ENCODE measurements around the gene SGPL1. TPM values are rescaled to one million over a fixed set of nuclear protein-coding genes. Genes with fewer than 3 reads are reported as not detected.

The SGPL1 gene
- total RNA-seq, 1 experiment from 2014 or later: 69.4 TPM

DNA sequence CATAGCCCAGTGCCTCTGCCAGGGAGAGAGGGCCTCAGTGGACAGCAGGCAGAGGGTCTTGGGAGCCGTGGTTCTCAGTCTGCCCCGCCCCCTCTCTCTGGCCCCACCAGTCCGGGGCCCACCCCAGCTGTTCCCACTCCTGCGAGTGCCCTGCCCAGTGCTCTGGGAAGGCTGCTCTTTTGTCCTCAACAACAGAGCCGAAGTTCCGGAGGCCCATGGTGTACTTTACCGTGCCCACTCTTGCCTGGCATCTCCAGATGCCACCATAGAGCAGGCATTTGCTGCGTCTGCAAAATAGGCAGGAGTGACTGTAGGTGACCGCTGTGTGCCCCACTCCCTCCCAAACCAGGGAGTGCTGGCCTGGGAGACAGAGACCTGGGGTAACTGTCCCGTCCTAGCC is 101.9 kb downstream of the SGPL1 start:
- ChIA-PET RAD21 (ENCODE audit: low non-redundant PET in 1 of 2, low total read pairs in 2 of 2, uncharacterized antibody in 2 of 2, unreplicated experiment in 2 of 2) (interaction anchor here in 1 of 2 experiments (1.0 kb wide), 1 partner anchor 169 kb away, joined by 3 read pairs; no protein-coding TSS in a partner anchor), CTCF (interaction anchor here (1.6 kb wide), 1 partner anchor 15 kb away, joined by 3 read pairs; no protein-coding TSS in a partner anchor), POLR2A (no interaction called here)
- TF ChIP-seq ZFX (IDR thresholded peaks at IDR 0.05) (no peak), ZBTB33 (IDR thresholded peaks at IDR 0.05; ENCODE audit: extremely low read depth, insufficient replicate concordance, low read length) (no peak), ZNF274 (IDR thresholded peaks at IDR 0.05; ENCODE audit: low read depth, low read length) (no peak), EGR1 (IDR thresholded peaks at IDR 0.05; ENCODE audit: low read depth) (no peak), FOSL1 (IDR thresholded peaks at IDR 0.05; ENCODE audit: low read depth) (no peak), SP1 (IDR thresholded peaks at IDR 0.05; ENCODE audit: low read depth) (no peak), POLR2A (IDR thresholded peaks at IDR 0.05; ENCODE audit: borderline replicate concordance, extremely low read depth, insufficient read depth, insufficient read length) (no peak), SIN3A (IDR thresholded peaks at IDR 0.05; ENCODE audit: low read depth) (no peak)
- no peak overlapping the region for H3K27ac ChIP-seq (ENCODE audit: low read depth, low read length)
- peaks cover 6% of the 10 kb centered on the region in 2 experiments; a peak in 3 of 4 replicates for H3K4me1 ChIP-seq (ENCODE audit: control insufficient read depth in 1 of 2, insufficient read depth in 2 of 2, low read length in 2 of 2)
- no peak for ATAC-seq
- no peaks in the 10 kb centered on the region for H3K9me2 ChIP-seq (ENCODE audit: insufficient read depth)
- intact Hi-C loops (cut with micrococcal nuclease): no loop called here
- no TSS peak for BruUV-seq (replicated peaks)
- no peak overlapping the region for H2AFZ ChIP-seq (ENCODE audit: low read depth, low read length, poor library complexity, severe bottlenecking)
- no peak for DNase-seq (ENCODE audit: low read depth, low spot score)
- H3K79me2 ChIP-seq (ENCODE audit: insufficient read depth, low read length): no peaks in the 10 kb centered on the region
- H3K9ac ChIP-seq (ENCODE audit: low read length): no peak overlapping the region
- H3K4me3 ChIP-seq (replicated peaks in 1 of 2; ENCODE audit: low read depth in 1 of 2, low read length in 2 of 2): no peak overlapping the region
- no peaks in the 10 kb centered on the region for H4K20me1 ChIP-seq (ENCODE audit: insufficient read depth)
- no peaks in the 10 kb centered on the region for H3K9me3 ChIP-seq (ENCODE audit: control insufficient read depth in 1 of 2, insufficient read depth in 1 of 2, low read depth in 1 of 2, low read length in 2 of 2)
- no peaks in the 10 kb centered on the region for H3K36me3 ChIP-seq (ENCODE audit: control insufficient read depth in 1 of 2, insufficient read depth in 2 of 2, low read length in 2 of 2)
- peaks cover 4% of the 10 kb centered on the region; the same call in 1 of the 2 replicates for H3K27me3 ChIP-seq (ENCODE audit: insufficient read depth, low read length)
- no peak overlapping the region for H3K4me2 ChIP-seq (ENCODE audit: low read length)

Data from HCT116 (cell line).